Psoas muscle (tissue), 8 donors: ENCODE results near the gene P2RX3. TPM values are rescaled to one million over a fixed set of nuclear protein-coding genes. Genes with fewer than 3 reads are reported as not detected.
"Not testable (repeated sequence)": the region's sequence is repeated elsewhere in the genome, so short reads cannot be mapped to it uniquely, and the experiment has no call there.

ENCODE experiments used
- ATAC-seq, 4 donors: fragments of 200-7000 bp; cut with Tn5 transposase; one replicate each; pipeline ENCODE4 v1.9.1; 2020; ENCODE audit warnings: moderate library complexity in 3 of 4, mild to moderate bottlenecking in 2 of 4
- DNase-seq, 2 donors: peaks; one replicate each; pipeline ENCODE4 v3.0.0-alpha.2; 2020
- H3K27ac ChIP-seq: fragments of 200-600 bp; one replicate; pipeline ENCODE4 v1.8.0; 2022
- H3K27me3 ChIP-seq, 3 donors: fragments of 200-600 bp in 1 of 3; one replicate each; pipeline versions ENCODE4 v1.6.1 to v1.8.0; 2013 to 2022; ENCODE audit warnings: low read length in 2 of 3, mild to moderate bottlenecking in 2 of 3, moderate library complexity in 1 of 3; ENCODE audit not compliant: insufficient read depth in 3 of 3
- H3K36me3 ChIP-seq, 2 donors: fragments of 200-600 bp in 1 of 2; one replicate each; pipeline versions ENCODE4 v1.6.1 to v1.8.0; 2013 to 2022; ENCODE audit warnings: low read depth in 1 of 2, mild to moderate bottlenecking in 1 of 2, moderate library complexity in 1 of 2; ENCODE audit not compliant: insufficient read depth in 1 of 2
- H3K4me1 ChIP-seq: fragments of 200-600 bp; one replicate; pipeline ENCODE4 v1.8.0; 2022
- H3K4me3 ChIP-seq: fragments of 200-600 bp; one replicate; pipeline ENCODE4 v1.8.0; 2022; ENCODE audit warnings: mild to moderate bottlenecking
- H3K9me3 ChIP-seq: fragments of 200-600 bp; one replicate; pipeline ENCODE4 v1.8.0; 2022
- CTCF ChIP-seq: fragments of 200-600 bp; IDR thresholded peaks from one replicate; pipeline ENCODE4 v1.8.0; 2022; ENCODE audit warnings: antibody characterized with exemption
- WGBS, 3 donors: extraction: QIAGEN DNeasy Blood & Tissue Kit; methylation state at CpG; one replicate each; pipeline versions ENCODE4 v1.1.6 to v1.1.7; 2013; 5-methylcytosine and 5-hydroxymethylcytosine counted together
- intact Hi-C, 2 donors: fragments of 100-400 bp; cut with DNase I; formaldehyde crosslinking; loops; one replicate each; pipeline versions ENCODE4 v1.11.0 to v1.14.2; 2022
- polyA plus RNA-seq, 3 donors: library from polyadenylated mRNA; stranded (reverse); fragments of 200-250 nt; gene quantifications; one replicate each; pipeline ENCODE4 v1.2.3, GENCODE V29; 2013
- total RNA-seq, 4 donors: library from RNA; stranded (reverse); fragmentation: NEBNext Ultra II Directional in 2 of 4; extraction: Animal tissue kit (Norgen Biotek cat#: 25700) in 2 of 4; gene quantifications; one replicate each; pipeline versions ENCODE4 v1.2.1 to v1.2.4, GENCODE V29; 2021 to 2023
- donor health status: healthy with polysubstance abuse.
- donor health status: DM: no; HTN: no; CAD: no; lungs with moderate emphysema.
- donor health status: Bipolar disorder and iron deficiency.
- donor health status: healthy.
- donor health status: DM: yes; HTN: yes; CAD: no.
- donor health status: DM: no; HTN: no; CAD: no.
- donor health status: DM: no; HTN: no; CAD: no.
- donor health status: DM: yes; HTN: yes; CAD: no.

Gene P2RX3
- total and polyA plus RNA-seq, 7 donors: 0.21 to 0.90 (median 0.40) TPM

DNA sequence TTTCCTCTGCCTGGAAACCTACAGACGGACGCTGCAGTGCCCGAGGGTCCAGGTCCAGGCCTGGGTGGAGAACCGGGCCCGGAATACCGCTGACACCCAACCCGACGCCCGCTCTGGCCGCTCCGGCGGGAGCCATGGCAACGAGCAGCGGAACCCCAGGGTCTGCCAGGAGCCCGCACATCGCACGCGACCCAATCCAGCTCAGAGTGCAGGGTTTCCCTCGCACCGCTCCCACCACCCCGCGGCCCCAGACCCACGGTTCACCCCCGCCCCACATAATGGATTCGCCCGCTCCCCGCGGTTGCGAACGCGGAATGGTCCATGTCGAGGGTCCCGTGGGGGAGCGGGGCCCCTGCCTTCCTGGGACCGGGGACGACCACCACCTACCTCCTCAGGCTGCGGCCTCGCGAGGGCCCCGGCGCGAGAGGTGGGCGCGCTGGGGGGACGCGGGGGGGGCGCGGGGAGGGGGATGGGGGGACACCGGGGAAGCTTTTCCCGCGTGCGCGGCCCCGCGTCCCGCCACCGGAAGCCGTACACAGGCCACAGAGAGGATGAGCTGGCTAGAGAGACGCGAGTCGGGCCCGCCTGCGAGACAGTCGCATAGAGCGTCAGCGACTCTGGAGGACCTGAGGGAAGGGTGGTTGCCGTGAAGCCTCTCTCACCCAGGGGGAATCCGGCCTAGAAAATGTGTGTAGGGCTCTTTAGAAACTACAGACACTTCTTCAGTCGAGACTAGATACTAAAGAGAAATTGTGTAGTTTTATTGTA is 2.6 kb upstream of the P2RX3 start, which contains the start of gene SSRP1:
Gene SSRP1 (minus strand): TSS at position 550 of the 768 bp plus-strand sequence. CDS start 771 bp downstream, outside the sequence.
- WGBS, 3 donors: 0 to 1% (median 0%) methylated on average over 58 to 69 of the region's 69 CpGs
- H3K4me3 ChIP-seq: peak within 1 kb of the TSS; percentile 85
- no peaks in the 10 kb centered on the region for H3K9me3 ChIP-seq
- peaks cover 3 to 43% of the 10 kb centered on the region in 2 donors for H3K36me3 ChIP-seq
- H3K27ac ChIP-seq: peak within 1 kb of the TSS; percentile 81
- ATAC-seq (peak; percentile 97 to 98 (median 98)), DNase-seq (peak; percentile 90 to 94)
- intact Hi-C loops: no loop called here
- TF ChIP-seq CTCF: no peak
- H3K27me3 ChIP-seq: no peaks in the 10 kb centered on the region
- H3K4me1 ChIP-seq: peaks cover 18% of the 10 kb centered on the region

DNA sequence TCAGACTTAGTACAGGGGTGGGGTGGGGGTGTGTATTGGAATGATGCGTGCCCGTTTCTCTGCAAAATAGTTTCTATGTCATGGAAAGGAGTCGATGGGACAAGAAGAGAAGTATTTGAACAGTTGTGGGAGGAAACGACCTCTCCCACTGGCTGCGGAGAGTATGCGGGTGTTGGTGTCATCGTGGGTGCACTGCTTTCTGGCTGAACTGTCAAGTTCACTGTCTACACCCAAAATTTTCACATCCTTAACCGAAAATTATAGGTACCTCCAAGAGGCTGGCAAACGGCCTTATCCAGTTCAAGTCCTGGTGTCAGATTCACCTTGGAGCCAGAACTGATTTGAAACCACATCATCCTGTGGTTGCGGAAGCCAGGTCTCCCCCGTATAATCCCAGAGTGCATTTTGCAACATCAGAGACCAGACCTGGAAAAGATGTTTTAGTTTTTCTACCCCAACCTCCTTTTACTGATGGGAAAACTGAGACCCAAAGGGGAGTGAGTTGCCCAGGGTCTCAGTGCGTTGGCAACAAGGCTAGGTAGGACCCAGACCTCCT is 2.0 kb upstream of the P2RX3 start:
- Histone ChIP-seq H3K27me3 (no peaks in the 10 kb centered on the region), H3K36me3 (peaks cover 3 to 37% of the 10 kb centered on the region in 2 donors), H3K9me3 (no peaks in the 10 kb centered on the region), H3K4me3 (peak overlapping the region; percentile 85), H3K4me1 (peaks cover 18% of the 10 kb centered on the region), H3K27ac (peak overlapping the region; percentile 81)
- DNase-seq (no peak), ATAC-seq (no peak)
- no peak for TF ChIP-seq CTCF
- WGBS, 3 donors: 21 to 26% (median 23%) methylated on average over 12 of the region's 12 CpGs
- intact Hi-C loops: no loop called here

GRCh38 chr11:57336856-57337255 is 1.3 kb upstream of the P2RX3 start:
- Histone ChIP-seq H3K27ac (peak overlapping the region; percentile 81), H3K4me1 (peaks cover 18% of the 10 kb centered on the region), H3K4me3 (peak overlapping the region; percentile 85), H3K36me3 (peaks cover 0 to 30% of the 10 kb centered on the region in 2 donors)
- intact Hi-C loops, H3K27me3 ChIP-seq, H3K9me3 ChIP-seq, DNase-seq, ATAC-seq: not testable (repeated sequence)
- 88 to 92% (median 92%) methylated on average over 6 of the region's 6 CpGs for WGBS, 3 donors

- H3K27me3 ChIP-seq: no peaks in the 10 kb centered on the region
- TF ChIP-seq CTCF: no peak
- H3K9me3 ChIP-seq: no peaks in the 10 kb centered on the region
- peaks cover 13% of the 10 kb centered on the region for H3K4me1 ChIP-seq
- peaks cover 0 to 5% of the 10 kb centered on the region in 2 donors for H3K36me3 ChIP-seq
- DNase-seq (no peak), ATAC-seq (no peak)
- intact Hi-C loops: no loop called here
- no peak overlapping the region for H3K27ac ChIP-seq
- 78 to 83% (median 81%) methylated on average over 5 of the region's 5 CpGs for whole genome bisulfite sequencing, 3 donors
- no peak overlapping the region for H3K4me3 ChIP-seq
Measured at GRCh38 chr11:57339328-57339727, 1.2 kb downstream of the P2RX3 start.

- DNase-seq (peak in 1 of 2 donors; percentile 67), ATAC-seq (peak in 3 of 4 donors; percentile 28 to 39 (median 34))
- intact Hi-C loops: loop anchor here in 1 of 2 donors (10.0 kb wide), 1 partner anchor 495 kb away; no protein-coding TSS in a partner anchor
- Histone ChIP-seq H3K9me3 (no peaks in the 10 kb centered on the region), H3K36me3 (no peaks in the 10 kb centered on the region), H3K4me1 (peaks cover 6% of the 10 kb centered on the region), H3K27me3 (no peaks in the 10 kb centered on the region), H3K27ac (no peak overlapping the region), H3K4me3 (no peak overlapping the region)
- no peak for TF ChIP-seq CTCF
- WGBS, 3 donors: 27 to 34% (median 29%) methylated on average over 12 of the region's 12 CpGs
Measured at GRCh38 chr11:57340039-57340615, 2.0 kb downstream of the P2RX3 start.
